Dendritic cell treated with granulocyte-macrophage colony-stimulating factor and Interleukin-4, amounts not matched to agents 40 ng/mL and 50 ng/mL, for 4 days (primary cell): ENCODE measurements around the gene UGT3A1.
"Not testable (repeated sequence)": the region's sequence is repeated elsewhere in the genome, so short reads cannot be mapped to it uniquely, and the experiment has no call there.

Experiments
- H3K27ac Mint-ChIP-seq: one replicate; pipeline ENCODE4 v1.8.0; 2022; ENCODE audit warnings: mild to moderate bottlenecking, mixed read lengths
- H3K27me3 Mint-ChIP-seq: one replicate; pipeline ENCODE4 v1.8.0; 2022; ENCODE audit warnings: mild to moderate bottlenecking, mixed read lengths
- H3K36me3 Mint-ChIP-seq: one replicate; pipeline ENCODE4 v1.8.0; 2022; ENCODE audit warnings: low read depth, mixed read lengths
- H3K4me1 Mint-ChIP-seq: one replicate; pipeline ENCODE4 v1.8.0; 2022; ENCODE audit warnings: low read depth, mixed read lengths
- H3K4me3 Mint-ChIP-seq: one replicate; pipeline ENCODE4 v1.8.0; 2022; ENCODE audit warnings: mild to moderate bottlenecking, moderate library complexity, mixed read lengths
- H3K9me3 Mint-ChIP-seq: one replicate; pipeline ENCODE4 v1.8.0; 2022; ENCODE audit warnings: mixed read lengths
- intact Hi-C: fragments of 100-400 bp; cut with micrococcal nuclease; formaldehyde crosslinking; loops from one replicate; pipeline ENCODE4 v1.15.0; 2022

The UGT3A1 gene, protein sequence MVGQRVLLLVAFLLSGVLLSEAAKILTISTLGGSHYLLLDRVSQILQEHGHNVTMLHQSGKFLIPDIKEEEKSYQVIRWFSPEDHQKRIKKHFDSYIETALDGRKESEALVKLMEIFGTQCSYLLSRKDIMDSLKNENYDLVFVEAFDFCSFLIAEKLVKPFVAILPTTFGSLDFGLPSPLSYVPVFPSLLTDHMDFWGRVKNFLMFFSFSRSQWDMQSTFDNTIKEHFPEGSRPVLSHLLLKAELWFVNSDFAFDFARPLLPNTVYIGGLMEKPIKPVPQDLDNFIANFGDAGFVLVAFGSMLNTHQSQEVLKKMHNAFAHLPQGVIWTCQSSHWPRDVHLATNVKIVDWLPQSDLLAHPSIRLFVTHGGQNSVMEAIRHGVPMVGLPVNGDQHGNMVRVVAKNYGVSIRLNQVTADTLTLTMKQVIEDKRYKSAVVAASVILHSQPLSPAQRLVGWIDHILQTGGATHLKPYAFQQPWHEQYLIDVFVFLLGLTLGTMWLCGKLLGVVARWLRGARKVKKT

GRCh38 chr5:35990941-35991611 is at the start of gene UGT3A1:
TSS of gene UGT3A1 (minus strand) at chr5:35991390. CDS start at chr5:35991240, 150 bp downstream.
- H3K27ac Mint-ChIP-seq = no peak within 1 kb of the TSS
- H3K9me3 Mint-ChIP-seq = no peaks in the 10 kb centered on the region
- intact Hi-C loops = no loop called here
- no peak within 1 kb of the TSS for H3K4me3 Mint-ChIP-seq
- H3K27me3 Mint-ChIP-seq = peaks cover 23% of the 10 kb centered on the region
- H3K4me1 Mint-ChIP-seq = no peaks in the 10 kb centered on the region
- H3K36me3 Mint-ChIP-seq = no peaks in the 10 kb centered on the region

GRCh38 chr5:36035696-36036095 is 44.5 kb upstream of the UGT3A1 start:
- Mint-ChIP-seq H3K27ac (no peak overlapping the region), H3K27me3 (no peaks in the 10 kb centered on the region), H3K9me3 (no peaks in the 10 kb centered on the region), H3K36me3 (no peaks in the 10 kb centered on the region), H3K4me1 (no peaks in the 10 kb centered on the region), H3K4me3 (no peak overlapping the region)
- intact Hi-C loops = no loop called here

- intact Hi-C loops, H3K9me3 Mint-ChIP-seq, H3K27me3 Mint-ChIP-seq, H3K27ac Mint-ChIP-seq, H3K4me1 Mint-ChIP-seq, H3K36me3 Mint-ChIP-seq, H3K4me3 Mint-ChIP-seq: not testable (repeated sequence)
Observed at GRCh38 chr5:36034536-36035134, 43.4 kb upstream of the UGT3A1 start.

DNA sequence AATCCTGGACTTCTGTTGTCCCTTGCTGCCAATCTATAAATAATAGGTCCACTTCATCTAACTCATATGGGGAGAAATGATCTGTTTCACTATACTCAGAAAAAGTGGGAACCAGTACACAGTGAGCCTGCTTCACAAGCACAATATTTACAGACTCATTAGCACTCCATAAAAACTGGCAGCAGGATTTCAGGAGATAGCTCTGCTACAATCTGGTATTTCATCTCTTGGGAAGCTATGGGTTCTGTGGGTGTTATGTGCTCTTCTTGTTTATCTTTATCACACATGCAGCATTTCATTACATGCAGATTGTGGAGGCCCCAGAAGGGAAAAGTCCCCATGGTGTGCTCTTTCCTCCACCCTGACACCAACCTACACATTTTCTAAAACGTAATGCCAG is 42.3 kb upstream of the UGT3A1 start:
- Mint-ChIP-seq H3K9me3 (no peaks in the 10 kb centered on the region), H3K4me3 (no peak overlapping the region), H3K27me3 (no peaks in the 10 kb centered on the region), H3K36me3 (no peaks in the 10 kb centered on the region), H3K4me1 (no peaks in the 10 kb centered on the region), H3K27ac (no peak overlapping the region)
- intact Hi-C loops = no loop called here

DNA sequence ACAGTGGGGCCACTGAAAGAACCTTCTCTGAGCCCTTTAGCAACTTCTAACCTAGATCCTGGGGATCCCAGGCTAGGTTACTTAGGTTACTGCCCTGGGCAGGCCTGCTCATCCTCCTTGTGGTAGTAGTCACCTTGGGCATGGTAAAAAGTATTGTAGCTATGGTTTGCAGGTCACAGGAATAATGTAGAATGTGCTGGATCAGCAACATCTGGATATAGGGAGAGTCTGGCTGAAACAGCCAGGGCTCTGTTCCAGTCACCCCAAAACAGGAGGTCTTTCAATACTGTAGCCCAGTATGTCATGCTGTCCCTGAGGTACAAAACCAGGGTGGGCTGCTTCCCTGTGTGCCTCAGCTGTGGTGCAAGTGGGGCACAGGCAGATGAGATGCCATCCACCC is 41.9 kb upstream of the UGT3A1 start:
- Mint-ChIP-seq H3K27me3 (no peaks in the 10 kb centered on the region), H3K4me3 (no peak overlapping the region), H3K9me3 (no peaks in the 10 kb centered on the region), H3K4me1 (no peaks in the 10 kb centered on the region), H3K36me3 (no peaks in the 10 kb centered on the region), H3K27ac (no peak overlapping the region)
- intact Hi-C loops = no loop called here

DNA sequence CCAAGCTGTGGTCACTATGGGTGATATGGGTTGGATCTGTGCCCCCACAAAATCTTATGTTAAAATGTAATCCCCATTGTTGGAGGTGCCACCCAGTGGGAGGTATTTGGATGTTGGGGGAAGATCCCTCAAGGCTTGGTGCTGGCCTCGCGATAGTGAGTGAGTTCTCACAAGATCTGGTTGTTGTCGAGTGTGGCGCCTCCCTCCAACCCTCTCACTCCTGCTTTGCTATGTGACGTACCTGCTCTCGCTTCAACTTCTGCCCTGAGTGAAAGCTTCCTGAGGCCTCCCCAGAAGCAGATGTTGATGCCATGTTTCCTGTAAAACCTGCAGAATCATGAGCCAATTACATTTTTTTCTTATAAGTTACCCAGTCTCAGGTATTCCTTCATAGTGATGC is 40.0 kb upstream of the UGT3A1 start:
- intact Hi-C loops = no loop called here
- Mint-ChIP-seq H3K27me3 (no peaks in the 10 kb centered on the region), H3K4me1 (no peaks in the 10 kb centered on the region), H3K27ac (no peak overlapping the region), H3K9me3 (peaks cover 1% of the 10 kb centered on the region), H3K36me3 (no peaks in the 10 kb centered on the region), H3K4me3 (no peak overlapping the region)

GRCh38 chr5:36029914-36030313 is 38.7 kb upstream of the UGT3A1 start:
- Mint-ChIP-seq H3K36me3 (no peaks in the 10 kb centered on the region), H3K27me3 (no peaks in the 10 kb centered on the region), H3K9me3 (peaks cover 9% of the 10 kb centered on the region), H3K4me1 (no peaks in the 10 kb centered on the region), H3K27ac (no peak overlapping the region), H3K4me3 (no peak overlapping the region)
- intact Hi-C loops = no loop called here

DNA sequence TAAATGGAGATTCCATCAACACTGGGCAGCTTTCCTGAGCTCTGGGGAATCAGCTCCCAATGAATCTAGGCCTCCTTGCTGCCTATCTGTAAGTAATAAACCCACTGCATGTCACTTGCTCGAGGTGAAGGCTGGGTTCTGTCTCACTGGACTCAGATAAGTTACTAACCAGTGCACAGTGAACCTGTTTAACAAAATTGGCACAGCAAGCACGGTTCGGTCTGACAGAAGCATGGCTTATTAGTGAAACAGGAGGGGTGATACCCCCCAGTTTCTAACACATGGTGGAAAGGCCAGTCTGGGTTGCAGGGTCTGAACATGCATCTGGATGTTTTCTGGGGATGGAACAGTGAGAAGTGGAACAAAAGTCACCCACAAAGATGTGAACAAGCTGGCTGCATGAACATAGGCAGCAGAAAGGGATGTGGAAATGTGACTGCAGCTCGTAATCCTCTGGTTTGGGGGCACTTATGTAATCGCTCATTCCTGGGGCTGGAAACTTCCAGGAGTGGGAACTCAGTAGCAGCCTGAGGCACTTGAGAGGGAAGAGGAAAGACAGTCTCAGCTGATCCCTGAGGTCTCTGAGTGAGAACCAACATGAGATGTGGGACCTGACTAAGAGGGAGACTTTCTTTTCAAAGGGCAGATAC is 37.8 kb upstream of the UGT3A1 start:
- no peaks in the 10 kb centered on the region for H3K36me3 Mint-ChIP-seq
- H3K27ac Mint-ChIP-seq = no peak overlapping the region
- peaks cover 18% of the 10 kb centered on the region for H3K9me3 Mint-ChIP-seq
- H3K4me1 Mint-ChIP-seq = no peaks in the 10 kb centered on the region
- intact Hi-C loops = no loop called here
- H3K4me3 Mint-ChIP-seq = no peak overlapping the region
- H3K27me3 Mint-ChIP-seq = no peaks in the 10 kb centered on the region

DNA sequence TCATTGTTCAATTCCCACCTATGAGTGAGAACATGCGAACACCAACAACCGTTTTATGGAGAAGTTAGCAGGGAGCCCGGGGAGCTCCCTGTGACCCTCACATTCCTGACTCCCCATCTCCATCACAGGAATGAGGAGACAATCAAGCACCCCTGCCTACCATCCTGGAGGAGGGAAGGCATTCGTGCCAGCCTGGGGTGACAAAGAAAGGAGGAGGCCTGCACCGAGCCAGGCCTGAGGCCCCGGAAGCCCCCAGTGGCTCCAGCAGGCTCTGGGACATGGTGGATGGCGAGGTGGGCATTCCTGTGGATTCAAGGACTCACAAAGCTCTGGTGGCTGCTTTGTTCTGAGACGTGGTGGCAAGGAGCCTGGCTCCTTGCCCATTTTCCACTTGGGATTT is 36.5 kb upstream of the UGT3A1 start:
- no peak overlapping the region for H3K27ac Mint-ChIP-seq
- intact Hi-C loops = no loop called here
- H3K4me1 Mint-ChIP-seq = no peaks in the 10 kb centered on the region

GRCh38 chr5:36026706-36027465 is 35.7 kb upstream of the UGT3A1 start:
- H3K4me1 Mint-ChIP-seq = no peaks in the 10 kb centered on the region
- no peak overlapping the region for H3K27ac Mint-ChIP-seq
- no peaks in the 10 kb centered on the region for H3K27me3 Mint-ChIP-seq
- H3K4me3 Mint-ChIP-seq = no peak overlapping the region
- H3K9me3 Mint-ChIP-seq = peaks cover 32% of the 10 kb centered on the region
- intact Hi-C loops = no loop called here
- H3K36me3 Mint-ChIP-seq = no peaks in the 10 kb centered on the region

More for the DNA sequence above, 36.5 kb upstream of the UGT3A1 start:
- H3K36me3 Mint-ChIP-seq = no peaks in the 10 kb centered on the region
- peaks cover 24% of the 10 kb centered on the region for H3K9me3 Mint-ChIP-seq
- no peaks in the 10 kb centered on the region for H3K27me3 Mint-ChIP-seq
- no peak overlapping the region for H3K4me3 Mint-ChIP-seq

DNA sequence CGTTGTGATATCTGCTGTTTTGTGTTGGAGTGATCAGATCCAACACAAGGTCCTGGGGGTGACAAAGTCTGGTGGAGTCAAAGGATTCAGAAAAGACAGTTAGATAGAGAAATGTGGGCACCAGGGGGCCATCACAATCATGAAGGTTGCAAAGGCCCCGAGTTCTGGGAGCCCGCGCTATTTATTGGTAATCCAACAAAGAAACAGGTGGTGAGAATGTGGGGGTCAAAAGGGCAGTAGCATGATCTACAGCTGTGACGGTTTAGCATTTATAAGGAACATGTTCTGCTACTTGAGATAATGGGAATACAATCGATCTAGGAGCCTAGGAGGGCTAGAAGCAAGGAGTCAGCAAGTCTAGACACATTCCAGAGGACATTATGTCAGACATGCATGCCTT is 31.1 kb upstream of the UGT3A1 start:
- H3K27me3 Mint-ChIP-seq, H3K36me3 Mint-ChIP-seq, H3K4me1 Mint-ChIP-seq, H3K27ac Mint-ChIP-seq, H3K4me3 Mint-ChIP-seq, intact Hi-C loops: not testable (repeated sequence)
- peaks cover 43% of the 10 kb centered on the region for H3K9me3 Mint-ChIP-seq

DNA sequence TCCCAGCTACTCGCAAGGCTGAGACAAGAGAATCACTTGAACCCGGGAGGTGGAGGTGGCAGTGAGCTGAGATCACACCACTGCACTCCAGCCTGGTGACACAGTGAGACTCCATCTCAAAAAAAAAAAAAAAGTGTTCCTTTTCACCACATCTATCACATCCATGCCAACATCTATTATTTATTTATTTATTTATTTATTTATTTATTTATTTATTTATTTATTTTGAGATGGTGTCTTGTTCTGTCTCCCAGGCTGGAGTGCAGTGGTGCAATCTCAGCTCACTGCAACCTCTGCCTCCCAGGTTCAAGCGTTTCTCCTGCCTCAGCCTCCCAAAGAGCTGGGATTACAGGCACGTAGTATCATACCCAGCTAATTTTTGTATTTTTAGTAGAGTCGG is 28.4 kb upstream of the UGT3A1 start:
- intact Hi-C loops, H3K4me1 Mint-ChIP-seq, H3K27me3 Mint-ChIP-seq, H3K4me3 Mint-ChIP-seq, H3K27ac Mint-ChIP-seq, H3K36me3 Mint-ChIP-seq: not testable (repeated sequence)
- H3K9me3 Mint-ChIP-seq = peaks cover 52% of the 10 kb centered on the region

GRCh38 chr5:36017622-36018021 is 26.4 kb upstream of the UGT3A1 start:
- no peaks in the 10 kb centered on the region for H3K4me1 Mint-ChIP-seq
- intact Hi-C loops = no loop called here
- H3K9me3 Mint-ChIP-seq = peaks cover 58% of the 10 kb centered on the region
- no peak overlapping the region for H3K27ac Mint-ChIP-seq
- no peaks in the 10 kb centered on the region for H3K27me3 Mint-ChIP-seq
- H3K36me3 Mint-ChIP-seq = no peaks in the 10 kb centered on the region
- no peak overlapping the region for H3K4me3 Mint-ChIP-seq
